H1 (cell line): ENCODE results near the gene SKAP2. TPM values are rescaled to one million over a fixed set of nuclear protein-coding genes. Genes with fewer than 3 reads are reported as not detected.

Experiments
- GABPA ChIP-seq: IDR thresholded peaks from 2 replicates; pipeline ENCODE4 v1.6.1; 2011; ENCODE audit warnings: mild to moderate bottlenecking, low read length, moderate library complexity, borderline replicate concordance; ENCODE audit not compliant: insufficient read depth
- GTF2F1 ChIP-seq: IDR thresholded peaks from 2 replicates; pipeline ENCODE4 v1.6.1; 2012; ENCODE audit warnings: low read depth, low read length, improper control_type of control experiment, borderline replicate concordance
- KDM4A ChIP-seq: IDR thresholded peaks from one replicate; pipeline ENCODE4 v1.7.1; 2012; ENCODE audit warnings: low read depth, mild to moderate bottlenecking, moderate library complexity, low read length, inconsistent platforms; ENCODE audit not compliant: severe bottlenecking
- POU5F1 ChIP-seq: IDR thresholded peaks from 2 replicates; pipeline ENCODE4 v1.6.1; 2011; ENCODE audit warnings: low read depth, mild to moderate bottlenecking, low read length, moderate library complexity
- RAD21 ChIP-seq, 2 experiments: IDR thresholded peaks in 1 of 2; conservative IDR thresholded peaks in 1 of 2; 2 replicates each; pipeline ENCODE4 v1.6.1; 2011; ENCODE audit warnings: low read depth in 2 of 2, low read length in 2 of 2, improper control_type of control experiment in 1 of 2, inconsistent platforms in 1 of 2, mild to moderate bottlenecking in 1 of 2, moderate library complexity in 1 of 2
- RXRA ChIP-seq: IDR thresholded peaks from 2 replicates; pipeline ENCODE4 v1.6.1; 2011; ENCODE audit warnings: low read depth, mild to moderate bottlenecking, low read length, moderate library complexity; ENCODE audit not compliant: insufficient read depth
- SIN3A ChIP-seq, 2 experiments: IDR thresholded peaks in 1 of 2; conservative IDR thresholded peaks in 1 of 2; 2 replicates each; pipeline ENCODE4 v1.6.1; 2011 to 2012; ENCODE audit warnings: low read length in 2 of 2, improper control_type of control experiment in 1 of 2, low read depth in 1 of 2, mild to moderate bottlenecking in 1 of 2
- TAF7 ChIP-seq: optimal IDR thresholded peaks from 2 replicates; pipeline ENCODE3; 2011; ENCODE audit warnings: low read depth, mild to moderate bottlenecking, inconsistent platforms, low read length, moderate library complexity, borderline replicate concordance
- polyA plus RNA-seq, 7 experiments: library from polyadenylated mRNA; depleted of rRNA in 3 of 7; stranded (reverse) in 5 of 7; unstranded in 2 of 7; fragments of >200 nt in 5 of 7; fragments of 200-250 nt in 2 of 7; gene quantifications; 1 replicate in 5 of 7; 2 replicates in 1 of 7; 4 replicates in 1 of 7; pipeline versions ENCODE4 v1.2.1 to v1.2.3, GENCODE V29; 2011 to 2013; ENCODE audit warnings: missing spikeins in 2 of 7, mixed read lengths in 2 of 7
- total RNA-seq: library from RNA; stranded (reverse); fragmentation: NEBNext Ultra II Directional; extraction: Animal tissue kit (Norgen Biotek cat#: 25700); gene quantifications from 2 replicates; pipeline ENCODE4 v1.2.1, GENCODE V29; 2021
- TF ChIP-seq, protein P1 (sequence below): fragments of 300-600 bp; sonication (generic); IDR thresholded peaks from 2 replicates; pipeline ENCODE4 v1.7.1; 2012; ENCODE audit warnings: low read length, moderate library complexity, mild to moderate bottlenecking, inconsistent platforms; ENCODE audit not compliant: insufficient replicate concordance

SKAP2 gene
- total and polyA plus RNA-seq, 2 of the 8 experiments (the other 6 are each of a cell fraction or from before 2014, with no cell fraction given): 0.53 to 5.1 TPM

DNA sequence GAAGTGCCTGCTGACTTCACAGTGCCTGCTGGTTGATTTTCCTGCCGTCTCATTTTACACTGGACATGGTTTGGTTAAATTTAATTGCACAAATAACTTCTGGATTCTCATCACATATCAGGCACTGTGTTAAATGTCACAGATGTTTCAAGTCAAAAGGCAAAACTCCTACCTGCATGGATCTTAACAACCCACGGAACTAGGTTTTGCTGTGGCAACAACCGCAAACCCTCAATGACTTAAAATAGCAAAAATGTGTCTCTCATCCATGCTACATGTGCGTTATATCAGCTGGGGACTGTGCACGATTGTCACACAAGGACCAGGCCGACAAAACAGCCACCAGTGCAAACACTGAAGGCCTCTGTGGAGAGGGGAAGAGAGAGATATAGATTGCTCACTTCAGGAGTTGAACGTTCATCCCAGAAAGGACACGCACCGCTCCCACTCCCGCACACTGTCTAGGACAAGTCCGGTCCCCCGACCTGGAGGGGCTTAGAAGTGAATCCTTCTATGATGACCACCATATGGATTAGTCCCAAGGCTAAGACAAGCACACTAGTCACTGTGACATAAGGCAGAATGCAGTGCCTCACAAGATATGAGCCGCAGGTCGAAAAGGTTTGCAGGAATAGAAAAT is 233.3 kb downstream of the SKAP2 start (continued):
- TF ChIP-seq, protein P1, sequence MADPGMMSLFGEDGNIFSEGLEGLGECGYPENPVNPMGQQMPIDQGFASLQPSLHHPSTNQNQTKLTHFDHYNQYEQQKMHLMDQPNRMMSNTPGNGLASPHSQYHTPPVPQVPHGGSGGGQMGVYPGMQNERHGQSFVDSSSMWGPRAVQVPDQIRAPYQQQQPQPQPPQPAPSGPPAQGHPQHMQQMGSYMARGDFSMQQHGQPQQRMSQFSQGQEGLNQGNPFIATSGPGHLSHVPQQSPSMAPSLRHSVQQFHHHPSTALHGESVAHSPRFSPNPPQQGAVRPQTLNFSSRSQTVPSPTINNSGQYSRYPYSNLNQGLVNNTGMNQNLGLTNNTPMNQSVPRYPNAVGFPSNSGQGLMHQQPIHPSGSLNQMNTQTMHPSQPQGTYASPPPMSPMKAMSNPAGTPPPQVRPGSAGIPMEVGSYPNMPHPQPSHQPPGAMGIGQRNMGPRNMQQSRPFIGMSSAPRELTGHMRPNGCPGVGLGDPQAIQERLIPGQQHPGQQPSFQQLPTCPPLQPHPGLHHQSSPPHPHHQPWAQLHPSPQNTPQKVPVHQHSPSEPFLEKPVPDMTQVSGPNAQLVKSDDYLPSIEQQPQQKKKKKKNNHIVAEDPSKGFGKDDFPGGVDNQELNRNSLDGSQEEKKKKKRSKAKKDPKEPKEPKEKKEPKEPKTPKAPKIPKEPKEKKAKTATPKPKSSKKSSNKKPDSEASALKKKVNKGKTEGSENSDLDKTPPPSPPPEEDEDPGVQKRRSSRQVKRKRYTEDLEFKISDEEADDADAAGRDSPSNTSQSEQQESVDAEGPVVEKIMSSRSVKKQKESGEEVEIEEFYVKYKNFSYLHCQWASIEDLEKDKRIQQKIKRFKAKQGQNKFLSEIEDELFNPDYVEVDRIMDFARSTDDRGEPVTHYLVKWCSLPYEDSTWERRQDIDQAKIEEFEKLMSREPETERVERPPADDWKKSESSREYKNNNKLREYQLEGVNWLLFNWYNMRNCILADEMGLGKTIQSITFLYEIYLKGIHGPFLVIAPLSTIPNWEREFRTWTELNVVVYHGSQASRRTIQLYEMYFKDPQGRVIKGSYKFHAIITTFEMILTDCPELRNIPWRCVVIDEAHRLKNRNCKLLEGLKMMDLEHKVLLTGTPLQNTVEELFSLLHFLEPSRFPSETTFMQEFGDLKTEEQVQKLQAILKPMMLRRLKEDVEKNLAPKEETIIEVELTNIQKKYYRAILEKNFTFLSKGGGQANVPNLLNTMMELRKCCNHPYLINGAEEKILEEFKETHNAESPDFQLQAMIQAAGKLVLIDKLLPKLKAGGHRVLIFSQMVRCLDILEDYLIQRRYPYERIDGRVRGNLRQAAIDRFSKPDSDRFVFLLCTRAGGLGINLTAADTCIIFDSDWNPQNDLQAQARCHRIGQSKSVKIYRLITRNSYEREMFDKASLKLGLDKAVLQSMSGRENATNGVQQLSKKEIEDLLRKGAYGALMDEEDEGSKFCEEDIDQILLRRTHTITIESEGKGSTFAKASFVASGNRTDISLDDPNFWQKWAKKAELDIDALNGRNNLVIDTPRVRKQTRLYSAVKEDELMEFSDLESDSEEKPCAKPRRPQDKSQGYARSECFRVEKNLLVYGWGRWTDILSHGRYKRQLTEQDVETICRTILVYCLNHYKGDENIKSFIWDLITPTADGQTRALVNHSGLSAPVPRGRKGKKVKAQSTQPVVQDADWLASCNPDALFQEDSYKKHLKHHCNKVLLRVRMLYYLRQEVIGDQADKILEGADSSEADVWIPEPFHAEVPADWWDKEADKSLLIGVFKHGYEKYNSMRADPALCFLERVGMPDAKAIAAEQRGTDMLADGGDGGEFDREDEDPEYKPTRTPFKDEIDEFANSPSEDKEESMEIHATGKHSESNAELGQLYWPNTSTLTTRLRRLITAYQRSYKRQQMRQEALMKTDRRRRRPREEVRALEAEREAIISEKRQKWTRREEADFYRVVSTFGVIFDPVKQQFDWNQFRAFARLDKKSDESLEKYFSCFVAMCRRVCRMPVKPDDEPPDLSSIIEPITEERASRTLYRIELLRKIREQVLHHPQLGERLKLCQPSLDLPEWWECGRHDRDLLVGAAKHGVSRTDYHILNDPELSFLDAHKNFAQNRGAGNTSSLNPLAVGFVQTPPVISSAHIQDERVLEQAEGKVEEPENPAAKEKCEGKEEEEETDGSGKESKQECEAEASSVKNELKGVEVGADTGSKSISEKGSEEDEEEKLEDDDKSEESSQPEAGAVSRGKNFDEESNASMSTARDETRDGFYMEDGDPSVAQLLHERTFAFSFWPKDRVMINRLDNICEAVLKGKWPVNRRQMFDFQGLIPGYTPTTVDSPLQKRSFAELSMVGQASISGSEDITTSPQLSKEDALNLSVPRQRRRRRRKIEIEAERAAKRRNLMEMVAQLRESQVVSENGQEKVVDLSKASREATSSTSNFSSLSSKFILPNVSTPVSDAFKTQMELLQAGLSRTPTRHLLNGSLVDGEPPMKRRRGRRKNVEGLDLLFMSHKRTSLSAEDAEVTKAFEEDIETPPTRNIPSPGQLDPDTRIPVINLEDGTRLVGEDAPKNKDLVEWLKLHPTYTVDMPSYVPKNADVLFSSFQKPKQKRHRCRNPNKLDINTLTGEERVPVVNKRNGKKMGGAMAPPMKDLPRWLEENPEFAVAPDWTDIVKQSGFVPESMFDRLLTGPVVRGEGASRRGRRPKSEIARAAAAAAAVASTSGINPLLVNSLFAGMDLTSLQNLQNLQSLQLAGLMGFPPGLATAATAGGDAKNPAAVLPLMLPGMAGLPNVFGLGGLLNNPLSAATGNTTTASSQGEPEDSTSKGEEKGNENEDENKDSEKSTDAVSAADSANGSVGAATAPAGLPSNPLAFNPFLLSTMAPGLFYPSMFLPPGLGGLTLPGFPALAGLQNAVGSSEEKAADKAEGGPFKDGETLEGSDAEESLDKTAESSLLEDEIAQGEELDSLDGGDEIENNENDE: no peak
- no peak for TF ChIP-seq SIN3A (conservative IDR thresholded peaks at IDR 0.05 in 1 of 2, IDR thresholded peaks at IDR 0.05 in 1 of 2; ENCODE audit: low read depth in 1 of 2, low read length in 2 of 2)
- no peak for TF ChIP-seq TAF7
- TF ChIP-seq RXRA: no peak
- TF ChIP-seq GTF2F1: no peak
- no peak for TF ChIP-seq KDM4A
- no peak for TF ChIP-seq GABPA
- TF ChIP-seq RAD21 (IDR thresholded peaks at IDR 0.05 in 1 of 2, conservative IDR thresholded peaks at IDR 0.05 in 1 of 2; ENCODE audit: low read depth in 2 of 2, low read length in 2 of 2): no peak
- TF ChIP-seq POU5F1: no peak
